Right lobe of liver (tissue), 4 donors: ENCODE data around the gene DSG4.

Source experiments
- CTCF ChIP-seq, 4 donors: fragments of 200-600 bp in 3 of 4; fragments of 450-650 bp in 1 of 4; IDR thresholded peaks; one replicate each; pipeline versions ENCODE4 v1.5.1 to v1.8.0; 2016 to 2022; ENCODE audit warnings: antibody characterized with exemption in 4 of 4, mild to moderate bottlenecking in 2 of 4
- POLR2A ChIP-seq: fragments of 450-650 bp; IDR thresholded peaks from one replicate; pipeline ENCODE4 v1.6.1; 2017; ENCODE audit warnings: antibody characterized with exemption, mild to moderate bottlenecking
- donor health status: DM: no; HTN: no; CAD: no.
- donor health status: DM: no; HTN: no; CAD: no.
- donor health status: DM: no; HTN: yes; CAD: no.

- TF ChIP-seq CTCF (IDR thresholded peaks at IDR 0.05) (no peak), POLR2A (no peak)
Observed at GRCh38 chr18:31440787-31441186, 64.2 kb downstream of the DSG4 start.
